NT2/D1 (cell line): ENCODE data around the gene PGS1.

Experiments used
- SUZ12 ChIP-seq: IDR thresholded peaks from 2 replicates; pipeline ENCODE4 v1.6.1; 2011; ENCODE audit not compliant: insufficient read length, insufficient read depth; ENCODE audit errors: extremely low read depth
- YY1 ChIP-seq: IDR thresholded peaks from 2 replicates; pipeline ENCODE4 v1.6.1; 2011; ENCODE audit not compliant: insufficient read length, insufficient read depth
- ZNF274 ChIP-seq: IDR thresholded peaks from 2 replicates; pipeline ENCODE4 v1.6.1; 2011; ENCODE audit warnings: mild to moderate bottlenecking, low read depth, low read length

DNA sequence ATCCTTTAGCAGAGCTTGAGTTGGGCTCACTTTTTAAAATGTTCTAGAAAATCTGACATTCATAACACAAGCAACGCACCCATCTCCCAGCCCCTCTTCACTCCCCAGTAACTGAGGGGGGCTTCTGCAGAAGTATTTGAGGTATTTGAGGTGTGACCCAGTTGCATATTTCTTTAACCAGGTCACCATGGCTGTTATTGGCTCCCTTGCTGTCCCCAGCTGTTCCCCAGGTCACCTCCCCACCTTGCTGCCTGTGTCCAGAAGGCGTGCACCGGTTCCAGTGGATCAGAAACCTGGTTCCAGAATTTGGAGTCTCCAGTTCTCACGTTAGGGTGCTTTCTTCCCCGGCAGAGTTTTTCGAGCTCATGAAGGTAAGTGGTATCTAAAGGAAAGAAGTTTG lies 13.8 kb downstream of the PGS1 start:
- TF ChIP-seq YY1 (no peak), ZNF274 (no peak), SUZ12 (no peak)
